Inflammatory macrophage treated with lipopolysaccharide for 1 hour (primary cell): ENCODE data around the gene CGB1.

ENCODE experiments used
- DNase-seq, 2 donors: peaks; one replicate each; pipeline ENCODE4 v3.0.0-alpha.2; 2020 to 2022

The CGB1 gene

GRCh38 chr19:49020931-49021895 is 15.5 kb downstream of the CGB1 start:
- DNase-seq, result peak; percentile 23 to 57

GRCh38 chr19:49020342-49020741 is 16.4 kb downstream of the CGB1 start:
- no peak for DNase-seq

- DNase-seq, result peak in 1 of 2 donors; percentile 47
Observed at GRCh38 chr19:49019242-49019932, 17.3 kb downstream of the CGB1 start.

- DNase-seq, result peak in 1 of 2 donors; percentile 3
Observed at GRCh38 chr19:49018388-49019241, 18.1 kb downstream of the CGB1 start.

GRCh38 chr19:49017666-49018351 is 18.9 kb downstream of the CGB1 start:
- DNase-seq, result peak; percentile 18 to 45

GRCh38 chr19:49017041-49017665 is 19.5 kb downstream of the CGB1 start, which contains the start of gene LHB:
Gene LHB (minus strand): TSS chr19:49017091. CDS start chr19:49017081, 10 bp downstream.
- DNase-seq, result no peak

GRCh38 chr19:49016067-49016839 is 20.4 kb downstream of the CGB1 start:
- DNase-seq, result no peak

- no peak for DNase-seq
Observed at GRCh38 chr19:49014870-49015255, 21.8 kb downstream of the CGB1 start.

GRCh38 chr19:49014123-49014869 is 22.4 kb downstream of the CGB1 start:
- no peak for DNase-seq

GRCh38 chr19:49011194-49011593 is 25.5 kb downstream of the CGB1 start:
- DNase-seq, result no peak

- no peak for DNase-seq
Observed at GRCh38 chr19:49010453-49010852, 26.2 kb downstream of the CGB1 start.

- no peak for DNase-seq
Observed at GRCh38 chr19:49009828-49010227, 26.9 kb downstream of the CGB1 start.

GRCh38 chr19:49006905-49007304 is 29.8 kb downstream of the CGB1 start:
- DNase-seq, result no peak

- DNase-seq, result no peak
Observed at GRCh38 chr19:49004964-49005614, 31.6 kb downstream of the CGB1 start.

- DNase-seq, result no peak
Observed at GRCh38 chr19:49004133-49004532, 32.6 kb downstream of the CGB1 start.

GRCh38 chr19:48999481-49000325 is 37.0 kb downstream of the CGB1 start:
- DNase-seq, result peak; percentile 31 to 75

GRCh38 chr19:48997972-48998371 is 38.7 kb downstream of the CGB1 start:
- peak; percentile 37 to 75 for DNase-seq

- no peak for DNase-seq
Observed at GRCh38 chr19:48994035-48994386, 42.7 kb downstream of the CGB1 start.
